ENCODE results near the gene SPSB1.

GRCh38 chr1:9253004-9253403 lies 39.7 kb upstream of the SPSB1 start:
- TF ChIP-seq ZBTB4 (CRISPR knock-in tag; IDR thresholded peaks at IDR 0.05): no peak
- TF ChIP-seq ATF7 (IDR thresholded peaks at IDR 0.05; ENCODE audit: low read depth): no peak
- TF ChIP-seq EP300 (IDR thresholded peaks at IDR 0.05; ENCODE audit: borderline replicate concordance in 1 of 2, control insufficient read depth in 1 of 2, low read depth in 2 of 2, low read length in 2 of 2): no peak
- TF ChIP-seq ETV6 (conservative IDR thresholded peaks at IDR 0.05 in 1 of 2, IDR thresholded peaks at IDR 0.05 in 1 of 2; ENCODE audit: borderline replicate concordance in 1 of 2, low read depth in 1 of 2): no peak
- TF ChIP-seq POLR2AphosphoS5 (IDR thresholded peaks at IDR 0.05; ENCODE audit: low read length): no peak
- TF ChIP-seq REST (IDR thresholded peaks at IDR 0.05; ENCODE audit: low read depth, low read length): no peak

All from GM12878 (cell line).